Skeletal muscle satellite cell (primary cell): ENCODE results near the gene ASB12.

Experiments
- H3K27me3 ChIP-seq: 2 replicates; pipeline ENCODE4 v1.7.0; 2013; ENCODE audit warnings: low read length; ENCODE audit not compliant: control insufficient read depth, insufficient read depth
- H3K36me3 ChIP-seq: 2 replicates; pipeline ENCODE4 v1.7.0; 2013; ENCODE audit warnings: mild to moderate bottlenecking, control low read depth, low read length; ENCODE audit not compliant: insufficient read depth
- H3K4me1 ChIP-seq: 2 replicates; pipeline ENCODE4 v1.7.0; 2013; ENCODE audit warnings: low read length; ENCODE audit not compliant: control insufficient read depth, insufficient read depth
- H3K4me2 ChIP-seq: 2 replicates; pipeline ENCODE4 v1.7.0; 2013; ENCODE audit warnings: mild to moderate bottlenecking, low read length
- H3K4me3 ChIP-seq: 2 replicates; pipeline ENCODE4 v1.7.0; 2013; ENCODE audit warnings: low read length
- H3K9ac ChIP-seq: 2 replicates; pipeline ENCODE4 v1.7.0; 2013; ENCODE audit warnings: mild to moderate bottlenecking, low read depth, low read length, moderate library complexity
- H3K9me3 ChIP-seq: replicated peaks from 2 replicates; pipeline ENCODE4 v1.7.0; 2013; ENCODE audit warnings: mild to moderate bottlenecking, control low read depth, low read length

ASB12 gene

DNA sequence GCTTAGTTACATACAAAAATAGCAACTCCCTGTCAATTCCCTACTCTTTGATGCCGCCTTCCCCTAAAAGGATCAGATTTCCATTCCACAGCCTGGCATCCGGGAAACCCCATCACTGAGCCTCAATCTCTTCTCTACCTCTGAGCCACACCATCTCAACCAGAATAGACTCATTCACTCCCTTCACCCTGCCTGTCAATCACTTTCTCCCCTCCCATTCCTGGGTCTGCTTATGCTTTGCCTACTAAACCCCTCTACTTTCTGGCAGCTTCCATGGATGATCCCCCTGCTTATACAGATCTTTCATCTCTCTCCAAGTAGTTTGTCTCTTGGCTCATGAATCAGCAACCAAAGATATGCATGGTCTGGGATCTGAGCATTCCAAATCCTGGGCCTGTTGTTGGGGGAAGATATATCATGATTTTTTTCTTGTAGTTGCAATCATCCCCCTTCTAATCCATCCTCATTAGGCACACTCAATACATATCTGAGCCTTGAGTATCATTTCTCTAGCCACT, 27.5 kb downstream of the ASB12 start:
- Histone ChIP-seq H3K9me3 (no peaks in the 10 kb centered on the region), H3K36me3 (no peaks in the 10 kb centered on the region), H3K9ac (no peak overlapping the region), H3K27me3 (no peaks in the 10 kb centered on the region), H3K4me1 (peaks cover 18% of the 10 kb centered on the region), H3K4me3 (no peak overlapping the region), H3K4me2 (no peak overlapping the region)

DNA sequence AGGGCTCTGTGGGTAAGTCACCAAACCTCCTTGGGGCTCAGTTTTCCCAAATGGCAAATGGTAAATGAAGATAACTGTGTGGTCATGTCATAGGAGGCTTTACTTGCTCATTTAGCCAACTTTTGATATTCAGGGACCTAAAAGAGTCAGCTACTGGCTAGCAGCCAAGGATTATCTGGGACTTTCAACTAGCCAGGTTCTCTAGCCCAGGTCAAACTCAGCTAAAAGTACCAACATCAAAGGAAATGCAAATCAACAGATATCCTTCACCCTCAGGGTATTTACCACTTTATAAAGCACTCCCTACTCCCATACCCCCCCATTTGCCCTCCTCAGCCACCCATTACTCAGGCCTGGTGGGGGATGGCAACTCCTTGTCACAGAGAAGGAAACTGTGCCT, 32.4 kb downstream of the ASB12 start:
- Histone ChIP-seq H3K4me1 (no peaks in the 10 kb centered on the region), H3K9me3 (no peaks in the 10 kb centered on the region), H3K27me3 (no peaks in the 10 kb centered on the region)

DNA sequence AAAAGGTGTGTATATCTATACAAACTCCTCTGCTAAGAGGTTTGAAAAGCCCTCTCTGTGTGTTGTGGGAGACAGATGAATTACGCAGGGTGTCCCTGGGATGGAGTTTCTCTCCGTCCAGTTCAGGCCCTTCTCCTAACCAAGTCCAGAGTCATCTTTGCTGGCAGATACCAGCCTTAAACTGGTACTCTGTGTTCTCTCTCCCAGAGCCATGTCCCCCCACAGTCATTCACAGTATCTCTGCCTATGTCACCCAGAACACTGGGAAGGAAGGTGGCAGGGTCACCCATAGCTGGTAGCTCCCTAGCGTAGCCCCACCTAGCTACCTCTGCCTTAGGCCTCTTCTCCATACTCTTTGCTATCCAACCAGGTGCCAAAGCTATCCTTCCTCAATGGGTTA, 33.8 kb downstream of the ASB12 start:
- H3K36me3 ChIP-seq = no peaks in the 10 kb centered on the region
- H3K4me2 ChIP-seq = no peak overlapping the region
- H3K4me1 ChIP-seq = no peaks in the 10 kb centered on the region
- no peaks in the 10 kb centered on the region for H3K9me3 ChIP-seq
- H3K9ac ChIP-seq = no peak overlapping the region
- no peaks in the 10 kb centered on the region for H3K27me3 ChIP-seq
- H3K4me3 ChIP-seq = no peak overlapping the region

More for the DNA sequence above, 32.4 kb downstream of the ASB12 start:
- Histone ChIP-seq H3K36me3 (no peaks in the 10 kb centered on the region), H3K4me3 (no peak overlapping the region), H3K4me2 (no peak overlapping the region), H3K9ac (no peak overlapping the region)

DNA sequence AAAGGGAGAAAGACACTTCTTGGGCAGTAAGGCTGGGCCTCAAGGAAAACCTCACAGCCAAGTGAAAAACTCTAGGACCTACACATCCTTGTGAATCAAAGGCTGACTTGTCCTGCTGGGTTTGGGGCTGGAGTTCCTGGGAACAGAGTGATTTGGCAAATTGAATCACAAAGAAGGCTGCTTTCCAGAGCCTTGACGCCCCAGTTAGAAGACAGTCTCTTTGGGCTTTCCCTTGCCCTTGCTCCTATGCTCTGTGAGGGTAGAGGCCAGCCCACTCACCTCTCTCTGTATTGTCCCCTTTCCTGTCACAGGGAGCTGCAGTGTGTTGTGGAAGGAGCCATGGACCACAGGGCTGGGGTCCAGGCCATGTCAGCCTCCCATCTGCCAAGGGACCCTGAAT, 34.5 kb downstream of the ASB12 start:
- no peaks in the 10 kb centered on the region for H3K9me3 ChIP-seq
- no peak overlapping the region for H3K9ac ChIP-seq
- no peak overlapping the region for H3K4me3 ChIP-seq
- no peak overlapping the region for H3K4me2 ChIP-seq
- H3K4me1 ChIP-seq = no peaks in the 10 kb centered on the region
- H3K36me3 ChIP-seq = no peaks in the 10 kb centered on the region
- no peaks in the 10 kb centered on the region for H3K27me3 ChIP-seq

DNA sequence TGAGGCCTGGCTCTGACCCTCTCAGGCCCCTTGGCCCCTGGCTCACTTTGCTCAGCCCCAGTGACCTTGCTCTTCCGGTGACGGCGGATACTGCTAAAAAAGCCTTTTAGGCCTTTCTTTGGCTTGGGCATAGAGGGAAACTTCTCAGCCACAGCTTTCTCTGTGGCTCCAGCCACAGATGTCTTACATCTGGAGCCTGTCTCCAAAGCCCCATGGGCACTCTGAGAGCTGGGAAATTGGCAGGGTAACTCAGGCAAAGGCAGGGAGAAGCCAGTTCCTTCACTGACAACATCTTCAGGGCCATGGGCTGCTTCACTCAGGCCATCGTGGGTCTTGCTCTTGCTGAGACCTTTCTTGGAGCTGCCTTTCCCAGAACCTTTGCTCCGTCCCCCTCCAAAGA, 37.7 kb downstream of the ASB12 start:
- no peaks in the 10 kb centered on the region for H3K36me3 ChIP-seq
- no peaks in the 10 kb centered on the region for H3K27me3 ChIP-seq
- H3K4me3 ChIP-seq = no peak overlapping the region
- H3K9ac ChIP-seq = no peak overlapping the region
- H3K9me3 ChIP-seq = no peaks in the 10 kb centered on the region
- no peak overlapping the region for H3K4me2 ChIP-seq
- no peaks in the 10 kb centered on the region for H3K4me1 ChIP-seq

DNA sequence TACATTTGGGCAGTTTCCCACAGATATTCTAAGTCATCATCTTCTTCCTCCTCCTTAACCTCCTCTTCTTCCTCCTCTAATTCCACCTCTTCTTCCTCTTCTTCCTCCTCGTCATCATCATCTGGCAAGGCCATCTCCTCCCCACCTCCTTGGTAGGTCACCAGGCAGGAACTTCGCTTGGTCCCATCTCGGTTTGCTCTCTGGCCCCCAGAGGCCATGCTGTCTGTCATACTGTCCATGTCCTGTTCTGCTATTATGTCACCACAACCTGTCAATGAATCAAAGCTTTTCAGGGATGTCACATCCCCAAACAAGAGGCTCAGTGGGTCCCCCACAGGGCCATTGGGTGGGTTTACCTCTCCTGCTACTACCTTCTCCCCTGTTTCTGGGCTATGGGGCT, 38.4 kb downstream of the ASB12 start:
- no peak overlapping the region for H3K9ac ChIP-seq
- H3K27me3 ChIP-seq = no peaks in the 10 kb centered on the region
- no peaks in the 10 kb centered on the region for H3K36me3 ChIP-seq
- H3K9me3 ChIP-seq = no peaks in the 10 kb centered on the region
- no peaks in the 10 kb centered on the region for H3K4me1 ChIP-seq
- no peak overlapping the region for H3K4me2 ChIP-seq
- H3K4me3 ChIP-seq = no peak overlapping the region

DNA sequence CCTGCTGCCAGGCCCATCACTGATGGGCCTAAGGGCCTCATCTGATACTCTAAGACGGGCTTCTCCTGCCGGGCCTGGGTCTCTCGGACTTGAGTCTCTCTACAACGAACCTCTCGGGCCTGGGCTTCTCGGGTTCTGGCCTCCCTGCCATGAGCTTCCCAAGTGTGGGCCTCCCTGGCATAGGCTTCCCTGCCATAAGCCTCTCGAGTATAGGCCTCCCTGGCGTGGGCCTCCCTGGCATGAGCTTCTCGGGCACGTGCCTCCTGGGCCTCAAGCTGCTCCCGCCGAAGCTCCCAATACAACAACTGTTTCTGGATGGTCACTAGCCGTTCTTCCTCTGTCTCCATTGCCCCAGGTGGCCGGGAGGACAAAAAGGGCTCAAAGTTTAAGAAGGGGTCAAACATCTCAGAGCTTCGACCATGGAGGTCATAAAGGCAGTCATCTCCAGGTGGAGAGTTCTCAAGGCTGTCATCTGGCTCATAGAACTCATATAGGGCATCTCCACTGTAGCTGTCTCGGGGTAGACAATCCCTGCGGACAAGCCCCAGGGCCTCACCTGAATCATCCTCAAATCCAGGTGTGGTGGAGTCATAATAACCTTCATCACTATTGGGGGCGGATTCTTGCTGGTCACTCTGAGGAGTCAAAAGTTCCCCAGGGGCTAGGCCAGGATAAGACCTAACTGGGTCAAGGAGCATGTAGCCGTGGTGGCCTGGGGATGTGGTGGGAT, 39.0 kb downstream of the ASB12 start:
- no peaks in the 10 kb centered on the region for H3K9me3 ChIP-seq
- no peaks in the 10 kb centered on the region for H3K27me3 ChIP-seq
- H3K36me3 ChIP-seq = no peaks in the 10 kb centered on the region
- no peaks in the 10 kb centered on the region for H3K4me1 ChIP-seq
- H3K4me3 ChIP-seq = no peak overlapping the region
- no peak overlapping the region for H3K4me2 ChIP-seq
- no peak overlapping the region for H3K9ac ChIP-seq

DNA sequence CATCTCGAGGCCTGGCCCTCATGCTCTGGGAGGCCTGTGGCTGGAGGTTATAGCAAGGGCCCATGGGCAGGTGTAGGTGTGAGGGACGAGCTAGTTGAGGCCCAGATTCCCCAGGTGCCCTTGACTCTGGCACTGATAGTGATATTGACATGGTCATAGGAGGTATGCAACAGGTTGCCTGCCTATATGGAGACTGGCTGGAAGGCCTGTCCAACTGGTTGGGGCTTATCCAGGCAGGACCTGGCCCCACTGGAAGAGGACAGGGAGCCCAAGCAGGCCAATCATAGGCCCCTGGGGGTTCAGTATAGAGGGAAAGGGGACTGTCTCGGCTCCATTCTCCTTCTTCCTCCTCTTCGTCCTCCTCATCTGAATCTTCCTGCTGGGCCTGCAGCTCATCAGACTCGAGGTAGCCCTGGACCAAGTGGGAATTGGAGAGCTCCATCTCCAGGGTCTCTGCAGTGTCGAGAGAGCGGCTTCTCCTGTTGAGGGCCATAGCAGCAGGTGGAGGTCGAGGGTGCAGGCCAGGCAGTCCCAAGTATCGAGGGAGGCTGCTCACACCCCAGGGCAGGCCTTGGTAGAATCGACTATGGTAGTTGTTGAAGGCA, 40.2 kb downstream of the ASB12 start:
- Histone ChIP-seq H3K9ac (no peak overlapping the region), H3K27me3 (no peaks in the 10 kb centered on the region), H3K4me2 (no peak overlapping the region)

DNA sequence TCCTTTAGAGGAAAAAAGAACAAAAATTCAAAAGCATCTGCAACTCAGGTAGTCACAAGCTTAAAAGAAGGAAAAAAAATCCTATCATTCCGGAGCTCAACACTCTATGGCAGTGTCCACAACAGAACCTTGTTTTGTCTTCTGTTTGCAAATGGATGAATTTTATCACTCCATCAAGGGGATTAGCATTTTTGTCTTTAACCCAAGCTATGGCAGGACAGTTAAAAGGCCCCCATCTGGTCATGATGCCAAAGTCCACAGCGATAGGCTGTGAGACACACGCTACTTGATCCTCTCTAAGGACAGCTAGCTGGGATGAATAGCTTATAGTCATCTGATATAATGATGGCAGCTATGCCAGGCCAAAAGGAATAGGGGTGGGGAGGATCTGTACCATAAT, 41.5 kb downstream of the ASB12 start:
- Histone ChIP-seq H3K4me1 (no peaks in the 10 kb centered on the region), H3K9me3 (no peaks in the 10 kb centered on the region), H3K9ac (no peak overlapping the region), H3K27me3 (no peaks in the 10 kb centered on the region), H3K4me2 (no peak overlapping the region), H3K36me3 (no peaks in the 10 kb centered on the region), H3K4me3 (no peak overlapping the region)

More for the DNA sequence above, 40.2 kb downstream of the ASB12 start:
- Histone ChIP-seq H3K4me1 (no peaks in the 10 kb centered on the region), H3K9me3 (no peaks in the 10 kb centered on the region), H3K4me3 (no peak overlapping the region), H3K36me3 (no peaks in the 10 kb centered on the region)

DNA sequence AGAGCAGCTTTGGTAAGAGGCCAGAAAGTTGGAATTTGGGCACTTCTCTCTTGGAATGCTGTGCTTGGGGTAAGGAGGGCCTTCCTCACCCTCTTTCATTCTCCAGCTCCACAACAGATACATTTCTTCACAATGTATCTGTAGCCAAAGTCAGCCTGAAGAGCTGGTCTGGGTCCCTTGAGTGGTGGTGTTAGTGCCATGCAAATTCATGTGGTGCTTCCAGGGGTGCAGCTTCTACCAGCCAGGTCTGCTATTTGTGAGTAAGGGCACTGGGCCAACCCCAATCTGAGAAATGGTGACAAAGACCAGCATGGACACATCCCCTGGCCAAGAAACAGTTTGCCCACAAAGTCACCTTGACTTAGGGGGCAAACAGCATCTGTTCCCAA, 42.7 kb downstream of the ASB12 start:
- H3K4me3 ChIP-seq = no peak overlapping the region
- no peaks in the 10 kb centered on the region for H3K27me3 ChIP-seq
- no peaks in the 10 kb centered on the region for H3K4me1 ChIP-seq
- H3K36me3 ChIP-seq = no peaks in the 10 kb centered on the region
- H3K9me3 ChIP-seq = no peaks in the 10 kb centered on the region
- H3K4me2 ChIP-seq = no peak overlapping the region
- no peak overlapping the region for H3K9ac ChIP-seq

DNA sequence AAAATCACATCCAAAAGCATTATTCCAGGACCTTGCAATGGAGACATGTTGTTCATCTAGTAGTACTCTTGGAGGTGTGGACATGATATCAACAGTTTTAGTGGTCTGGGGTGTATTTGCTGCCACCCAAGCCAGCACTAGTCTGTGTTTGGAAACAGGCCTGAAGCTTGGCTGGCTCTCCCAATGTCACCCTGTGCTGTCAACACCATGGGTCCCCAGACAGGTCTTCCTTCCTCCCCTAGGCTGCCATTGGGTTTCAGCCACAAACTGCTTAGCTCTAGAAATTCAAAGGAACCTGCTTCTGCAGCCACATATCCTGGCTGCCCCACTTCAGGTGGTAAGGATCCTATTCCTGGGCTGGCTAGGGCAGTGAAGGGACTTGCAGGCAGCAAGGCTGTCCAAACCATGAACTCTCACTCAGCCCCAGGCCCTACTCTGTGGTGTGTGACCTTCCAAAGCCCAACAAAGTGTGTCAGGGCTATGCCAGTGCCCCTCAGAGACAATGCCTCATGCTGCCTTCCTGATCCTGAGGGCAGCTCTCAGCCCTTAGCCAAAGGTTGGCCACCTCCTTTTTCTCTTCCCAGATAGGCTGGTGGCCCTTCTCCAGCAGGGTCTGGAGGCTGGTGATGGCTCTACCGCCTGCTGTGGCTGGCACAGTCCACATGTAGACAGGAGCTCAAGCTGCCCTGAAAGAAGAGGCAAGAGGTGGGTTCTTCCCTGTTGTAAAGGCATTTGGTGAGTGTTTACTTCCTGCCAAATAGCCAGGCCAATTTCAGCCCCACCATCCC, 43.2 kb downstream of the ASB12 start:
- Histone ChIP-seq H3K4me1 (no peaks in the 10 kb centered on the region), H3K36me3 (no peaks in the 10 kb centered on the region), H3K4me2 (no peak overlapping the region), H3K27me3 (no peaks in the 10 kb centered on the region), H3K4me3 (no peak overlapping the region), H3K9ac (no peak overlapping the region), H3K9me3 (no peaks in the 10 kb centered on the region)
